ENCODE measurements around the gene DLL1. TPM values are rescaled to one million over a fixed set of nuclear protein-coding genes. Genes with fewer than 3 reads are reported as not detected.

The DLL1 gene
- total RNA-seq, 2 donors from 2014 or later: 1.3 to 2.7 TPM

DNA sequence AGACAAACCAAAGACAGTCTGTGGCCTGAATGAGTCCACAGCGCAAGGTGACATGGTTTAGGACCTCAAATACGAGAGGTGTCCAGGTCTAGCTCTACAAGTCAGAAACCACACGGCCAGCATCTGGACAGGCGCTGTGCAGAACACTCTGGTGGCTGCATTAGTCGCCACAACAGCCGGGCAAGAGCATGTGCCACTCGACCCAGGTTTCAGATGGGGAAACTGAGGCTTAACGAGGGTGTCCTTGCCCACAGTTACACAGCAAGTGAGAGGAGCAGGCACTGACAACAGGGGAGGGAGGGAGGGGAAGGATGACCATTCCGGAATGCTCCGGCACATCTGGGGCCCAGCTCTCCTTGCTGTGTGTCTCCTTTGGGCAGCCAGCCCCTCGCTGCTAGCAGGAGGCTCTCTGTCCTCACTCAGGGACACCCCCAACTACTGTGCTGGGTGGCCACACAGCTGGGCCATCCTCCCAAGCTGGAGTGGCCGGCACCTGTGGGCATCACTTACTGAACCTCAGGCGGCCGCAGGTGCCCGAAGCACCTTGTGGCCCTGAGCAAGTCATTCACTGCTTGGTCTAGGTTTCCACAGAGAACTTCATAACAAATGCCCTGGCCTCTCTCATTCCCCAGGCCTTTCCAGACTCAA is 6.6 kb downstream of the DLL1 start:
- no peak for ATAC-seq
- no peak overlapping the region for H3K27ac Mint-ChIP-seq
- H3K4me1 Mint-ChIP-seq: peaks cover 12% of the 10 kb centered on the region
- H3K27me3 Mint-ChIP-seq: peaks cover 40% of the 10 kb centered on the region
- DNase-seq: no peak
- H3K36me3 Mint-ChIP-seq (ENCODE audit: low read depth): peaks cover 6% of the 10 kb centered on the region
- H3K4me3 Mint-ChIP-seq: no peak overlapping the region
- no peaks in the 10 kb centered on the region for H3K9me3 ChIP-seq (ENCODE audit: control insufficient read depth, low read length, poor library complexity, severe bottlenecking)

GRCh38 chr6:170283212-170284081 is 7.4 kb downstream of the DLL1 start:
- no peak for ATAC-seq
- H3K27ac Mint-ChIP-seq: no peak overlapping the region
- peaks cover 10% of the 10 kb centered on the region for H3K4me1 Mint-ChIP-seq
- DNase-seq: no peak
- H3K4me3 Mint-ChIP-seq: no peak overlapping the region
- H3K36me3 Mint-ChIP-seq (ENCODE audit: low read depth): peaks cover 2% of the 10 kb centered on the region
- no peaks in the 10 kb centered on the region for H3K9me3 ChIP-seq (ENCODE audit: control insufficient read depth, low read length, poor library complexity, severe bottlenecking)
- H3K27me3 Mint-ChIP-seq: peaks cover 35% of the 10 kb centered on the region

DNA sequence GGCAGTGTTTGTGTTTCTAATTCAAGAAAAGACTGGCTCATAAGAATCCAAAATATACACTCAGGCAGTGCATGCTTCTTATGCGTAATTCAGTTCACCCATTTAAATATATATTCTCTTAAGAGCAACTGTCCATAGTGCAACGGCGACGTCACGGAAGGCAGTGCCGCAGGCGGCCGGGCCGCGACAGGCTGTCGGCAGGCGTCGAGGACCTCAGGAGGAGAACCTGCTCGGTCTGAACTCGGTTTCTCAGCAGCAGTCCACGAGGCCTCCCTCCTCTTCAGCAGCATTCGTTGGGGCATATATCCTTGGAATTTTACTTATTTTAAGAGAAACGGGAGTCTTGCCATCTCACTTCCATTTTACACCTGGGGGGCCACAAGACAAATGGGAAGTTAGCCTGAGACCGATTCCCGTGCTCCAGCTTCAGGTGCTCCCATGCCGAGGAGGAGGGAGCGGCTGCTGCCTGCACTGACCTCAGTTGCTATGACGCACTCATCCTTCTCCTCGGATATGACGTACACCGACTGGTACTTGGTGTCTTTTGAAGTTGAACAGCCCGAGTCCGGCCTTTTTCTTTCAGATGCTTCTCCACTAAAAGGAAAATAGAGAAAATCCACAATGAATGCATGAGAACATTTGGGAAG is 8.2 kb downstream of the DLL1 start:
- Mint-ChIP-seq H3K27me3 (peaks cover 29% of the 10 kb centered on the region), H3K4me3 (no peak overlapping the region), H3K36me3 (ENCODE audit: low read depth) (peaks cover 2% of the 10 kb centered on the region), H3K4me1 (peaks cover 12% of the 10 kb centered on the region), H3K27ac (no peak overlapping the region)
- ATAC-seq (no peak), DNase-seq (no peak)
- H3K9me3 ChIP-seq (ENCODE audit: control insufficient read depth, low read length, poor library complexity, severe bottlenecking): no peaks in the 10 kb centered on the region

GRCh38 chr6:170281331-170282292 is 9.3 kb downstream of the DLL1 start:
- H3K27ac Mint-ChIP-seq: no peak overlapping the region
- no peak for DNase-seq
- ATAC-seq: no peak
- peaks cover 2% of the 10 kb centered on the region for H3K36me3 Mint-ChIP-seq (ENCODE audit: low read depth)
- peaks cover 25% of the 10 kb centered on the region for H3K27me3 Mint-ChIP-seq
- H3K4me1 Mint-ChIP-seq: peaks cover 12% of the 10 kb centered on the region
- peak overlapping the region; percentile 19 for H3K4me3 Mint-ChIP-seq
- H3K9me3 ChIP-seq (ENCODE audit: control insufficient read depth, low read length, poor library complexity, severe bottlenecking): no peaks in the 10 kb centered on the region

DNA sequence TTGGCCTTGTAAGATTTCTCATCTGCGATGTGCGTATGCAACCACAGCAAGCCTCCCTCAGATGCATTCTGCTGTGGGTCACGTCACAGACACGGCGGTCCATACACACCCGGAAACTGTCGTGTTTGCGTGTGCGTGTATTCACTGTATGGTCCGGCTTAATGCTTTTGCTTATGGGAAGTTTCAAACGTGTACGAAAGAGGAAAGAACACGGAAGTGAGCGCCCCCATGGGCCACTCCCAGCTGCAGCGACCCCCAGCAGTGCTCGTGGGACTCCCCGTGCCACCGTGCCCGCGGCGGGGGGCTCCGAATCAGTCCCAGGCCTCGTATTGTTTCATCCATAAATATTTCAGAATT is 10.2 kb downstream of the DLL1 start:
- peaks cover 2% of the 10 kb centered on the region for H3K36me3 Mint-ChIP-seq (ENCODE audit: low read depth)
- H3K27ac Mint-ChIP-seq: peak overlapping the region; percentile 27
- ATAC-seq (peak; percentile 67), DNase-seq (no peak)
- H3K4me1 Mint-ChIP-seq: peaks cover 12% of the 10 kb centered on the region
- peaks cover 21% of the 10 kb centered on the region for H3K27me3 Mint-ChIP-seq
- no peaks in the 10 kb centered on the region for H3K9me3 ChIP-seq (ENCODE audit: control insufficient read depth, low read length, poor library complexity, severe bottlenecking)
- peak overlapping the region; percentile 3 for H3K4me3 Mint-ChIP-seq

DNA sequence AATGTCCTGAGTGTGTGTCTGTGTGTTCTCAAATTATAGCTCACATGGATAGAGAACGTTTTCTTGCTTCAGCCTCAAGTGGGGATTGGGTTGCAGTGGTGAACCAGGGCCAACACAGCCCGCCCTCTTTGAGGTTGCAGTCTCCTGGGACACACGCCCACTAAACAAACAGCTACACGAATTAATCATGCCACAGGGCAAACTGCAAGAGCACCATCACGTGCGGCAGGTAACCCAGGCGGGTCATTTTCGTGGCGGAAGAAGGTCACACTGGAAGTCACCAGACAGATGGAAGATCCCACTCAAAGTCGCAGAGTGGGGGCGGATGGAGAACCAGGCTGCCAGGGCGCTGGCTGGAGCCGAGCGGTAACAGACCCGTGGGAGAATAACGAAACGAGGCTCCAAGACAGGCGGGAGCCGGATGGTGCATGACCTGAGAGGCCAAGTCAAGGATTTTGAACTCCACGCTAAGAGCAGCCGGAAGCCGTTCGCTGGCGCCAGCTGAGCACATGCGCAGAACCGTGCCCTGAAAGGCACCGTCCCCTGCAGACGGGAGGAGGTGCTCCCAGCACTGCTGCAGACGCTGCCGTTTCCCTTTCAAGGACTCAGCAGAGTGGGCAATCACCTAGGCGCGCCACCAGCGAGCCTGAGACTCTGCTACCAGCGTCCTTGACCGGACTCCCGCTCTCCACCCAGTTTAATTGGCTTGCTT is 10.7 kb downstream of the DLL1 start:
- Mint-ChIP-seq H3K4me1 (peaks cover 12% of the 10 kb centered on the region), H3K27ac (peak overlapping the region; percentile 86), H3K36me3 (ENCODE audit: low read depth) (peaks cover under 1% of the 10 kb centered on the region), H3K27me3 (peaks cover 17% of the 10 kb centered on the region), H3K4me3 (peak overlapping the region; percentile 45)
- no peaks in the 10 kb centered on the region for H3K9me3 ChIP-seq (ENCODE audit: control insufficient read depth, low read length, poor library complexity, severe bottlenecking)
- ATAC-seq: peak; percentile 74
- DNase-seq: peak in 1 of 3 donors; percentile 40

GRCh38 chr6:170279426-170279825 is 11.5 kb downstream of the DLL1 start:
- Mint-ChIP-seq H3K27me3 (peaks cover 13% of the 10 kb centered on the region), H3K4me1 (peaks cover 12% of the 10 kb centered on the region), H3K27ac (peak overlapping the region; percentile 86), H3K36me3 (ENCODE audit: low read depth) (no peaks in the 10 kb centered on the region), H3K4me3 (no peak overlapping the region)
- no peak for DNase-seq
- no peaks in the 10 kb centered on the region for H3K9me3 ChIP-seq (ENCODE audit: control insufficient read depth, low read length, poor library complexity, severe bottlenecking)
- ATAC-seq: no peak

- Mint-ChIP-seq H3K4me3 (no peak overlapping the region), H3K27me3 (peaks cover 16% of the 10 kb centered on the region), H3K4me1 (peaks cover 13% of the 10 kb centered on the region), H3K36me3 (ENCODE audit: low read depth) (no peaks in the 10 kb centered on the region), H3K27ac (peak overlapping the region; percentile 86)
- DNase-seq (no peak), ATAC-seq (peak; percentile 38)
- H3K9me3 ChIP-seq (ENCODE audit: control insufficient read depth, low read length, poor library complexity, severe bottlenecking): no peaks in the 10 kb centered on the region
These were observed 12.2 kb downstream of the DLL1 start for GRCh38 chr6:170278743-170279094.

DNA sequence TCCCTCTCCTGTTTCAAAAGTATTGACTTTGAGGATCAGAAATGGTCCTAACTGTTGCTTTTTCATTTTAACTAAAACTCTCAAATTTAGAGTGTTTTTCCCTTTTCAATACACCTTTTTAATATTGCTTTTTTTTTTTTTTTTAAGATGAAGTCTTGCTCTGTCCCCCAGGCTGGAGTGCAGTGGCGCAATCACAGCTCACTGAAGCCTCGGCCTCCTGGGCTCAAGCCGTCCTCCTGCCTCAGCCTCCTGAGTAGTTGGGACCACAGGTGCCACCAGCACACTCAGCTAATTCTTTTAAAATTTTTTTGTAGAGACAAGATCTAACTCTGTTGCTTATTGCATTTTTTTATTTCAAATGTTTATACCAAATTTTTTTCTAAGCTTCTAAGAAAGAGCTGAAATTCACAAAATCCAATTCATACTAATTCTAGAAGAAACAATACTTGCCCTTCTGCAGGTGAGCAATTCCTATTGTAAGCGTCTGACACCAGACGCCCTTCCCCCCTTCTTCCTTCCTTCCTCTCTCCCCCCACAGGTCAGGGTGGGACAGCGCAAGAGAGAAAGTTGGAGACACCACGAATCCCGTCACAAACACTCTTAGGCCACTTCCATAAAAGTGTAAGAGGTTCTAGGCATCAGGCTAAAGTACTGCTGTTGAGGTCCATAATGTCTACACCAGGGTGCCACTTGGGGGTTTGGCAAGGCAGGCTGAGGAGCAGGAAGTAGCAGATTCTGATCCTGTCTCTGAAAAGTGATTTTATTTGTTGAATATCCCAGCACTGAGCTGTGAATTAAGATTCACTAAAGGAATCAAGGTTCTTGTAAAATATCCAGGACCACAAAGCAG is 12.8 kb downstream of the DLL1 start:
- DNase-seq (no peak), ATAC-seq (no peak)
- Mint-ChIP-seq H3K36me3 (ENCODE audit: low read depth) (no peaks in the 10 kb centered on the region), H3K4me1 (peaks cover 15% of the 10 kb centered on the region), H3K27me3 (peaks cover 17% of the 10 kb centered on the region), H3K4me3 (no peak overlapping the region), H3K27ac (peak overlapping the region; percentile 86)
- no peaks in the 10 kb centered on the region for H3K9me3 ChIP-seq (ENCODE audit: control insufficient read depth, low read length, poor library complexity, severe bottlenecking)

DNA sequence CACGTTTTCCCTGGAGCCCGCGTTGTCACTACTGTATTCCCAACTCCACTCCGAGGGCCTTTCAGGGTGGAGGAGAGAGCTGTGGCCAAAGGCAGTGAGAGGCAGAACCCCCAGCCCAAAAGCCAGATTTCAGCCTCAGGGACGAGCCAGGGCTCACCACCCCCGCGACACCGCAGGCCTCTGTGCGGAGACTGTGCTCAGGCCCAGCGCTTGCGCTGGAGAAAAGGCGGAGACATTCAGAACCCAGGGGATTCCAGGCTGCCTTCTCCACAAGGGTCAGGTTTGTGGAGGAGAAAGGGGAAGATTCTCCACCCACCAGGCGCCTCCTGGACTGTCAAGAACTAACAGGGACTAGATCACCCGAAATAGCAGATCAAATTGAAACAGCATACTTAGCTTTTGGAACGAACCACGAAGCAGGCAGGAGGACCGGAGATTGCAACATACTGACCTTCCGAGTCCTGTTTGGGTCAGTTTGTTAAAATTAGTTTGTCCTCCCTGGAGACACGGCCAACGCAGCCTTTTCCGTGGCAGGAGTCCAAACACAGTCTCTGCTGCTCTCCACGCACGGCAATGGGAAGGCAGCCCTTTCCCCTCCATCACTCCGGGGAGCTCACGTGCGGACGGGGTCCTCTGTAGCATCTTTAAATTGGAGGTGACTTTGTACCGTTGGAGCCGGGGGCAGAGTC is 14.4 kb downstream of the DLL1 start:
- ATAC-seq: no peak
- H3K27me3 Mint-ChIP-seq: peaks cover 15% of the 10 kb centered on the region
- DNase-seq: no peak
- no peaks in the 10 kb centered on the region for H3K36me3 Mint-ChIP-seq (ENCODE audit: low read depth)
- no peak overlapping the region for H3K27ac Mint-ChIP-seq
- no peak overlapping the region for H3K4me3 Mint-ChIP-seq
- H3K4me1 Mint-ChIP-seq: peaks cover 26% of the 10 kb centered on the region
- H3K9me3 ChIP-seq (ENCODE audit: control insufficient read depth, low read length, poor library complexity, severe bottlenecking): no peaks in the 10 kb centered on the region
